Skeletal muscle tissue (tissue), 4 donors: ENCODE data around the gene KLHL29. TPM values are rescaled to one million over a fixed set of nuclear protein-coding genes. Genes with fewer than 3 reads are reported as not detected.

Source experiments
- H3K27ac ChIP-seq: one replicate; pipeline ENCODE4 v1.7.0; 2013; ENCODE audit warnings: mild to moderate bottlenecking, low read depth, low read length, inconsistent platforms
- H3K27me3 ChIP-seq, 3 donors: one replicate each; pipeline ENCODE4 v1.7.0; 2013; ENCODE audit warnings: low read length in 3 of 3; ENCODE audit not compliant: control insufficient read depth in 3 of 3, insufficient read depth in 3 of 3
- H3K36me3 ChIP-seq, 3 donors: one replicate each; pipeline ENCODE4 v1.7.0; 2013; ENCODE audit warnings: low read length in 3 of 3; ENCODE audit not compliant: control insufficient read depth in 3 of 3, insufficient read depth in 3 of 3
- H3K4me1 ChIP-seq, 3 donors: one replicate each; pipeline ENCODE4 v1.7.0; 2013; ENCODE audit warnings: low read length in 3 of 3, mild to moderate bottlenecking in 3 of 3; ENCODE audit not compliant: control insufficient read depth in 3 of 3, insufficient read depth in 3 of 3
- H3K4me3 ChIP-seq, 3 donors: one replicate each; pipeline ENCODE4 v1.7.0; 2013; ENCODE audit warnings: low read length in 3 of 3
- H3K9ac ChIP-seq, 3 donors: one replicate each; pipeline ENCODE4 v1.7.0; 2013; ENCODE audit warnings: low read length in 3 of 3, mild to moderate bottlenecking in 3 of 3, moderate library complexity in 2 of 3, low read depth in 1 of 3
- H3K9me3 ChIP-seq, 3 donors: one replicate each; pipeline ENCODE4 v1.7.0; 2013; ENCODE audit warnings: low read length in 3 of 3; ENCODE audit not compliant: control insufficient read depth in 3 of 3
- total RNA-seq: library from RNA; depleted of rRNA; stranded (reverse); fragments of >200 nt; gene quantifications from one replicate; pipeline ENCODE4 v1.2.3, GENCODE V29; 2014
- donor health status: Osteomylitis.

The KLHL29 gene
- total RNA-seq, 1 donor from 2014 or later = 3.7 TPM

- no peak overlapping the region for H3K27ac ChIP-seq
- no peaks in the 10 kb centered on the region for H3K9me3 ChIP-seq
- no peak overlapping the region for H3K9ac ChIP-seq
- H3K27me3 ChIP-seq = no peaks in the 10 kb centered on the region
- no peak overlapping the region for H3K4me3 ChIP-seq
- H3K36me3 ChIP-seq = no peaks in the 10 kb centered on the region
- H3K4me1 ChIP-seq = peaks cover 14 to 28% (median 15%) of the 10 kb centered on the region in 3 donors
These were observed 107.3 kb downstream of the KLHL29 start for GRCh38 chr2:23492337-23492675.

GRCh38 chr2:23492921-23493320 is 107.9 kb downstream of the KLHL29 start:
- H3K27ac ChIP-seq = no peak overlapping the region
- H3K9ac ChIP-seq = no peak overlapping the region
- H3K4me3 ChIP-seq = no peak overlapping the region
- no peaks in the 10 kb centered on the region for H3K9me3 ChIP-seq
- H3K4me1 ChIP-seq = peaks cover 17 to 26% (median 17%) of the 10 kb centered on the region in 3 donors
- no peaks in the 10 kb centered on the region for H3K27me3 ChIP-seq
- H3K36me3 ChIP-seq = no peaks in the 10 kb centered on the region

- H3K9ac ChIP-seq = no peak overlapping the region
- no peaks in the 10 kb centered on the region for H3K9me3 ChIP-seq
- H3K4me3 ChIP-seq = no peak overlapping the region
- H3K27ac ChIP-seq = no peak overlapping the region
- peaks cover 19 to 26% (median 19%) of the 10 kb centered on the region in 3 donors for H3K4me1 ChIP-seq
- no peaks in the 10 kb centered on the region for H3K27me3 ChIP-seq
- no peaks in the 10 kb centered on the region for H3K36me3 ChIP-seq
These were observed 108.9 kb downstream of the KLHL29 start for GRCh38 chr2:23493846-23494245.

GRCh38 chr2:23494286-23494685 is 109.3 kb downstream of the KLHL29 start:
- Histone ChIP-seq H3K4me3 (no peak overlapping the region), H3K9me3 (no peaks in the 10 kb centered on the region), H3K27me3 (no peaks in the 10 kb centered on the region), H3K36me3 (no peaks in the 10 kb centered on the region), H3K4me1 (peaks cover 23 to 26% (median 24%) of the 10 kb centered on the region in 3 donors), H3K27ac (no peak overlapping the region), H3K9ac (no peak overlapping the region)

- Histone ChIP-seq H3K27ac (no peak overlapping the region), H3K27me3 (no peaks in the 10 kb centered on the region), H3K9me3 (no peaks in the 10 kb centered on the region), H3K36me3 (no peaks in the 10 kb centered on the region), H3K9ac (peak overlapping the region in 2 of 3 donors; percentile 34 to 51), H3K4me3 (peak overlapping the region in 2 of 3 donors; percentile 34 to 58), H3K4me1 (peaks cover 25 to 32% (median 28%) of the 10 kb centered on the region in 3 donors)
These were observed 110.7 kb downstream of the KLHL29 start for GRCh38 chr2:23495661-23496114.

- Histone ChIP-seq H3K4me1 (peaks cover 26 to 32% (median 28%) of the 10 kb centered on the region in 3 donors), H3K27ac (no peak overlapping the region), H3K4me3 (no peak overlapping the region), H3K9me3 (no peaks in the 10 kb centered on the region), H3K9ac (no peak overlapping the region), H3K27me3 (no peaks in the 10 kb centered on the region), H3K36me3 (no peaks in the 10 kb centered on the region)
These were observed 111.5 kb downstream of the KLHL29 start for GRCh38 chr2:23496456-23496855.

- Histone ChIP-seq H3K4me3 (no peak overlapping the region), H3K27me3 (no peaks in the 10 kb centered on the region), H3K4me1 (peaks cover 26 to 32% (median 28%) of the 10 kb centered on the region in 3 donors), H3K36me3 (no peaks in the 10 kb centered on the region), H3K27ac (no peak overlapping the region), H3K9me3 (no peaks in the 10 kb centered on the region), H3K9ac (no peak overlapping the region)
These were observed 112.1 kb downstream of the KLHL29 start for GRCh38 chr2:23497063-23497462.

GRCh38 chr2:23497536-23497935 is 112.6 kb downstream of the KLHL29 start:
- Histone ChIP-seq H3K9ac (no peak overlapping the region), H3K27ac (no peak overlapping the region), H3K9me3 (no peaks in the 10 kb centered on the region), H3K36me3 (no peaks in the 10 kb centered on the region), H3K27me3 (no peaks in the 10 kb centered on the region), H3K4me3 (no peak overlapping the region), H3K4me1 (peaks cover 28 to 32% (median 30%) of the 10 kb centered on the region in 3 donors)

GRCh38 chr2:23498943-23499342 is 114.0 kb downstream of the KLHL29 start:
- H3K36me3 ChIP-seq = no peaks in the 10 kb centered on the region
- peak overlapping the region; percentile 57 for H3K27ac ChIP-seq
- H3K9me3 ChIP-seq = no peaks in the 10 kb centered on the region
- H3K27me3 ChIP-seq = no peaks in the 10 kb centered on the region
- H3K4me1 ChIP-seq = peaks cover 32 to 36% (median 33%) of the 10 kb centered on the region in 3 donors
- H3K9ac ChIP-seq = no peak overlapping the region
- H3K4me3 ChIP-seq = no peak overlapping the region

- no peaks in the 10 kb centered on the region for H3K9me3 ChIP-seq
- H3K36me3 ChIP-seq = no peaks in the 10 kb centered on the region
- peak overlapping the region; percentile 57 for H3K27ac ChIP-seq
- H3K4me3 ChIP-seq = no peak overlapping the region
- H3K27me3 ChIP-seq = no peaks in the 10 kb centered on the region
- H3K4me1 ChIP-seq = peaks cover 32 to 36% (median 33%) of the 10 kb centered on the region in 3 donors
- no peak overlapping the region for H3K9ac ChIP-seq
These were observed 114.5 kb downstream of the KLHL29 start for GRCh38 chr2:23499439-23499838.
